ENCODE data around the gene GFY. TPM values are rescaled to one million over a fixed set of nuclear protein-coding genes. Genes with fewer than 3 reads are reported as not detected.

Gene GFY
- total RNA-seq, 3 donors from 2014 or later (not counting 1 experiment from before 2014, with no cell fraction given) = not detected

GRCh38 chr19:49393881-49394280 is 31.3 kb upstream of the GFY start:
- H3K36me3 ChIP-seq (ENCODE audit: control insufficient read depth, insufficient read depth, low read length) = no peaks in the 10 kb centered on the region
- peaks cover 21% of the 10 kb centered on the region for H3K4me1 ChIP-seq (ENCODE audit: control insufficient read depth, insufficient read depth, low read length)
- intact Hi-C loops (cut with micrococcal nuclease) = loop anchor here (2.0 kb wide), 2 partner anchors 177 to 285 kb away; no protein-coding TSS in a partner anchor
- H3K27ac ChIP-seq (ENCODE audit: low read length) = no peak overlapping the region
- Mint-ChIP-seq H3K4me3 (no peak overlapping the region), H3K27ac (no peak overlapping the region), H3K27me3 (ENCODE audit: low read depth in 2 of 2) (peaks cover 0 to 14% of the 10 kb centered on the region in 2 donors), H3K4me1 (peaks cover 7 to 15% of the 10 kb centered on the region in 2 donors), H3K36me3 (no peaks in the 10 kb centered on the region), H3K9me3 (no peaks in the 10 kb centered on the region)
- 84% methylated on average over 4 of the region's 5 CpGs for WGBS (ENCODE audit: insufficient coverage)
- ATAC-seq (no peak), DNase-seq (no peak)
- TF ChIP-seq CTCF (IDR thresholded peaks at IDR 0.05) = no peak
- H3K4me3 ChIP-seq (ENCODE audit: low read length) = no peak overlapping the region
- no peaks in the 10 kb centered on the region for H3K27me3 ChIP-seq (ENCODE audit: control insufficient read depth, insufficient read depth, low read length)
- H3K9me3 ChIP-seq (ENCODE audit: control insufficient read depth, insufficient read depth, low read length) = no peaks in the 10 kb centered on the region

GRCh38 chr19:49395581-49396407 is 29.4 kb upstream of the GFY start:
- no peak for ATAC-seq
- no peak for DNase-seq
- intact Hi-C loops (cut with micrococcal nuclease) = no loop called here
- H3K27ac ChIP-seq (ENCODE audit: low read length) = no peak overlapping the region
- no peak for TF ChIP-seq CTCF (IDR thresholded peaks at IDR 0.05)
- no peaks in the 10 kb centered on the region for H3K9me3 Mint-ChIP-seq
- H3K4me1 ChIP-seq (ENCODE audit: control insufficient read depth, insufficient read depth, low read length) = peaks cover 17% of the 10 kb centered on the region
- H3K4me3 ChIP-seq (ENCODE audit: low read length) = no peak overlapping the region
- H3K36me3 Mint-ChIP-seq = no peaks in the 10 kb centered on the region
- H3K9me3 ChIP-seq (ENCODE audit: control insufficient read depth, insufficient read depth, low read length) = no peaks in the 10 kb centered on the region
- H3K4me3 Mint-ChIP-seq = no peak overlapping the region
- H3K27ac Mint-ChIP-seq = no peak overlapping the region
- H3K4me1 Mint-ChIP-seq = peaks cover 6 to 9% of the 10 kb centered on the region in 2 donors
- H3K36me3 ChIP-seq (ENCODE audit: control insufficient read depth, insufficient read depth, low read length) = no peaks in the 10 kb centered on the region
- 78% methylated on average over 14 of the region's 15 CpGs for WGBS (ENCODE audit: insufficient coverage)
- peaks cover 0 to 14% of the 10 kb centered on the region in 2 donors for H3K27me3 Mint-ChIP-seq (ENCODE audit: low read depth in 2 of 2)
- no peaks in the 10 kb centered on the region for H3K27me3 ChIP-seq (ENCODE audit: control insufficient read depth, insufficient read depth, low read length)

- H3K9me3 ChIP-seq (ENCODE audit: control insufficient read depth, insufficient read depth, low read length) = no peaks in the 10 kb centered on the region
- TF ChIP-seq CTCF (IDR thresholded peaks at IDR 0.05) = no peak
- no peaks in the 10 kb centered on the region for H3K36me3 ChIP-seq (ENCODE audit: control insufficient read depth, insufficient read depth, low read length)
- ATAC-seq (no peak), DNase-seq (no peak)
- H3K4me1 ChIP-seq (ENCODE audit: control insufficient read depth, insufficient read depth, low read length) = peaks cover 5% of the 10 kb centered on the region
- H3K27me3 ChIP-seq (ENCODE audit: control insufficient read depth, insufficient read depth, low read length) = no peaks in the 10 kb centered on the region
- 92% methylated on average over 7 of the region's 8 CpGs for WGBS (ENCODE audit: insufficient coverage)
- Mint-ChIP-seq H3K27me3 (ENCODE audit: low read depth in 2 of 2) (peaks cover 0 to 13% of the 10 kb centered on the region in 2 donors), H3K27ac (no peak overlapping the region), H3K4me3 (no peak overlapping the region), H3K9me3 (no peaks in the 10 kb centered on the region), H3K36me3 (no peaks in the 10 kb centered on the region), H3K4me1 (peaks cover 3 to 4% of the 10 kb centered on the region in 2 donors)
- no peak overlapping the region for H3K27ac ChIP-seq (ENCODE audit: low read length)
- intact Hi-C loops (cut with micrococcal nuclease) = no loop called here
- no peak overlapping the region for H3K4me3 ChIP-seq (ENCODE audit: low read length)
Measured at GRCh38 chr19:49396738-49397505, 28.3 kb upstream of the GFY start.
